HUES64 (cell line): ENCODE results near the gene KDM2B.

Experiments
- H3K27ac ChIP-seq: 2 replicates; pipeline ENCODE4 v1.7.0; 2013; ENCODE audit warnings: low read depth, low read length, inconsistent platforms
- H3K27me3 ChIP-seq: 2 replicates; pipeline ENCODE4 v1.6.1; 2013; ENCODE audit warnings: mild to moderate bottlenecking, low read length; ENCODE audit not compliant: insufficient read depth
- H3K36me3 ChIP-seq: 2 replicates; pipeline ENCODE4 v1.6.1; 2013; ENCODE audit warnings: mild to moderate bottlenecking, low read length; ENCODE audit not compliant: insufficient read depth
- H3K4me1 ChIP-seq: 2 replicates; pipeline ENCODE4 v1.6.1; 2013; ENCODE audit warnings: mild to moderate bottlenecking, low read length, moderate library complexity; ENCODE audit not compliant: insufficient read depth
- H3K4me3 ChIP-seq: 2 replicates; pipeline ENCODE4 v1.5.1; 2013; ENCODE audit warnings: mild to moderate bottlenecking, low read length, moderate library complexity
- H3K9ac ChIP-seq: 2 replicates; pipeline ENCODE4 v1.6.1; 2013; ENCODE audit warnings: mild to moderate bottlenecking, low read depth, low read length
- H3K9me3 ChIP-seq: 2 replicates; pipeline ENCODE4 v1.6.1; 2013; ENCODE audit warnings: low read depth, low read length; ENCODE audit not compliant: insufficient read depth
- WGBS: fragments of 150-250, 120-280 bp; methylation state at CpG from one replicate; pipeline ENCODE4 v1.1.7; 2013; ENCODE audit warnings: missing lambda C conversion rate; 5-methylcytosine and 5-hydroxymethylcytosine counted together

Gene KDM2B

DNA sequence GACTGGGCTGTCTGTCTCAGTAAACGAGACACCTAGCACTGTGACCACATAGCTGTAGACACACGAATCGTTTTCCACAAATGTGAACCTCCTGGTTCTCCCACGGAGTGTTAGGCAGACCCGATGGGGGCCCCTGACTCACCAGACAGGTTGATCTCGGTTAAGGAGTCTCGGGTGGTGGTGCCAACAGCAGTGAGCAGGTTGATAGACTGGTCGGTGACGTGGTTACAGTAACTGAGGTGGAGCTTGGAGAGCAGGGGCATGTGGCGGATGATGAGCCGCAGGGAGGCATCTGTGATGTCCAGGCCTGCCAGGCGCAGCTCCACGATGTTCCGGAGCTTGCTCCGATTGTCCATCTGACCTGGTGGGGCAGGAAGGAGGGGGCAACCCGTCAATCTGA, 141.1 kb downstream of the KDM2B start:
- Histone ChIP-seq H3K4me3 (no peak overlapping the region), H3K27ac (no peak overlapping the region), H3K36me3 (peaks cover 91% of the 10 kb centered on the region), H3K4me1 (no peaks in the 10 kb centered on the region), H3K9me3 (0 out of 2 replicates have a peak, but pooled peaks cover 6% of the 10 kb centered on the region), H3K27me3 (no peaks in the 10 kb centered on the region), H3K9ac (no peak overlapping the region)
- 96% methylated on average over 16 of the region's 16 CpGs for WGBS

GRCh38 chr12:121438905-121439304, 141.9 kb downstream of the KDM2B start:
- Histone ChIP-seq H3K36me3 (peaks cover 88% of the 10 kb centered on the region), H3K4me1 (no peaks in the 10 kb centered on the region), H3K9me3 (0 out of 2 replicates have a peak, but pooled peaks cover 6% of the 10 kb centered on the region), H3K4me3 (no peak overlapping the region), H3K27ac (no peak overlapping the region), H3K9ac (no peak overlapping the region), H3K27me3 (no peaks in the 10 kb centered on the region)
- 94% methylated on average over 12 of the region's 12 CpGs for WGBS

GRCh38 chr12:121436706-121437105, 144.1 kb downstream of the KDM2B start:
- Histone ChIP-seq H3K9ac (no peak overlapping the region), H3K4me1 (no peaks in the 10 kb centered on the region), H3K36me3 (peaks cover 94% of the 10 kb centered on the region), H3K27ac (no peak overlapping the region), H3K4me3 (no peak overlapping the region), H3K27me3 (no peaks in the 10 kb centered on the region), H3K9me3 (0 out of 2 replicates have a peak, but pooled peaks cover 6% of the 10 kb centered on the region)
- WGBS: 93% methylated on average over 2 of the region's 2 CpGs

DNA sequence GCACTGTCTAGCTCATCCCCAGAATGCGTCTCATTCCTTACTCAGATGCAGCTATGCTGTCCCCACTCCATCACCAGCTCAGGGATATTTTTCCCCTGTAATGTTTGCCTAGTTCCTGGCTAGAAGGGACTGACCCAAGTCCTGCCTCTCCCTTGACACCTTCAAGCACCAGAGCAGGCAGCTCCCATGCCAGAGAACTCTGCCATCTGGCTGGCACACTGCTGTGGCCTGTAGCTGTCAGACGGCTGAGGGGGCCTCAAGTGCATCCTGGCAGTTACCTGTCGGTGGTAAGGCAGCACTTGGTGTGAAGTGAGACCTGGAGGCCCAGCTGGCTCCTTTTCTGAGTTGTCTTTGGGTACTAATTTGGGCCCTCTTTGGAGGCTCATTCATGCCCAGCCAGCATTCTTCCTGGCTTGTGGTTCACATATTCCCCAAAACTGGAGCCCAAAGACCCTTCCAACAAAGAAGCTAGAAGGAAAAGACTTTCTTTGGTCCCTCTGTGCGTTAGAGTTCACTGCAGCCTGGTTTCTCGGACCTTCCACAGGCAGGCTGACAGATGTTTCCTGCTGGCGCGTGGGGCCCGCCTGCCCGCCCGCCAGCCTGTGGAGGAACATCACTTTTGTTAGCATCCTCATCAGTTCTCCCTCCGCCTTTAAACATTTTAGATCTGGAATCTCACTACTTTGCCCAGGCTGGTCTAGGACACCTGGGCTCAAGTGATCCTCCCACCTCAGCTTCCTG, 147.9 kb downstream of the KDM2B start:
- Histone ChIP-seq H3K27ac (no peak overlapping the region), H3K36me3 (peaks cover 95% of the 10 kb centered on the region), H3K9ac (no peak overlapping the region), H3K4me3 (no peak overlapping the region), H3K4me1 (no peaks in the 10 kb centered on the region), H3K27me3 (no peaks in the 10 kb centered on the region), H3K9me3 (0 out of 2 replicates have a peak, but pooled peaks cover 6% of the 10 kb centered on the region)
- WGBS: 96% methylated on average over 11 of the region's 11 CpGs

DNA sequence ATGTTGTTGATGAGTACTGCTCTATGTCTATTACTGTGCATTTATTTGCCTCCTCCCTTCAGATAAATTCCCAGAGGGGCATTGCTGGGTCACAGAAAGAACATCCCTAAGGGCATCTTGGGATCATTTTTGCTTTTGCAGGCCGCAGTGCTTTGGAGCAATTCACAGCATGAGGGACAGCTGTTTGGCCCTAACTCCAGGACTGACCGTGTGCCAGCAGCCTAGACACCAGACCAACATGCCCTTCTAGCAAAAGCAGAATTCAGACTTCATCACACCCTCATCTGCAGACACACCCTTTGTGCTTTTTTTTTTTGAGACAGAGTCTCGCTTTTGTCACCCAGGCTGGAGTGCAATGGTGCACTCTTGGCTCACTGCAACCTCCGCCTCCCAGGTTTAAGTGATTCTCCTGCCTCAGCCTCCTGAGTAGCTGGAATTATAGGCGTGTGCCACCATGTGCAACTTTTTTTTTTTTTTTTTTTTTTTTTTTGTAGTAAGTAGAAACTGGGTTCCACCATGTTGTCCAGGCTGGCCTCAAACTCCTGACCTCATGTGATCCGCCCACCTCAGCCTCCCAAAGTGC, 149.9 kb downstream of the KDM2B start:
- Histone ChIP-seq H3K27me3 (no peaks in the 10 kb centered on the region), H3K9ac (no peak overlapping the region), H3K27ac (no peak overlapping the region), H3K36me3 (peaks cover 97% of the 10 kb centered on the region), H3K9me3 (no peaks in the 10 kb centered on the region), H3K4me3 (no peak overlapping the region), H3K4me1 (no peaks in the 10 kb centered on the region)
- WGBS: 94% methylated on average over 5 of the region's 6 CpGs

- 97% methylated on average over 6 of the region's 6 CpGs for WGBS
- H3K9ac ChIP-seq: no peak overlapping the region
- H3K4me1 ChIP-seq: no peaks in the 10 kb centered on the region
- H3K27ac ChIP-seq: no peak overlapping the region
- peaks cover 98% of the 10 kb centered on the region for H3K36me3 ChIP-seq
- no peaks in the 10 kb centered on the region for H3K27me3 ChIP-seq
- no peaks in the 10 kb centered on the region for H3K9me3 ChIP-seq
- H3K4me3 ChIP-seq: no peak overlapping the region
These were observed 151.9 kb downstream of the KDM2B start for GRCh38 chr12:121428883-121429282.

DNA sequence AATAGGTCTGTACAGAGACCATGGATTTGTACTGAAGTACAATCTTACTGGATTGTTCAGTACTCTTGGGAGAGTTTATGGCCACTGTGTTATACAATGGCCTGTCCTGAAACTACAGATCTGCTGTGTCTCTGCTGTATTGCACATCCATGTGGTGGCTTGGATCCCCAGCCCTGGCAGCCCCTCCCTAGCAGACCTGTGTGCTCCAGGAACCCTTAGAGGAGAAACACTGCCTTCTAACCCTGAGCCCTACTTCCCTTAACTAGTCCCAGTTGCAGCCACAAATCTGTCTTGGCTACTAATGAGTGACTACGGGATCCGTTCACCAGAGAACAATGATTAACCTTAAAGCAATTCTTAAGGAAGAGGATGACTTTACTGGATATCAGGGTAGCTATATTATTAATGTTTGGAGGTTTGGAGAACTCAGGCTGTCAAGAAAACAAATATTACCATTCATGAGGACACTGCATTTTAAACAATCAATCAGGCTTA, 153.2 kb downstream of the KDM2B start:
- peaks cover 98% of the 10 kb centered on the region for H3K36me3 ChIP-seq
- WGBS: 100% methylated on average over 2 of the region's 2 CpGs
- H3K9ac ChIP-seq: no peak overlapping the region
- no peaks in the 10 kb centered on the region for H3K4me1 ChIP-seq
- no peak overlapping the region for H3K4me3 ChIP-seq
- H3K27ac ChIP-seq: no peak overlapping the region
- H3K9me3 ChIP-seq: no peaks in the 10 kb centered on the region
- H3K27me3 ChIP-seq: no peaks in the 10 kb centered on the region

- H3K4me3 ChIP-seq: no peak overlapping the region
- WGBS: 98% methylated on average over 1 of the region's 1 CpG
These were observed 156.2 kb downstream of the KDM2B start for GRCh38 chr12:121424624-121424975.

GRCh38 chr12:121423682-121424623, 156.9 kb downstream of the KDM2B start:
- Histone ChIP-seq H3K9ac (no peak overlapping the region), H3K27ac (no peak overlapping the region), H3K4me3 (no peak overlapping the region), H3K9me3 (no peaks in the 10 kb centered on the region), H3K4me1 (no peaks in the 10 kb centered on the region), H3K36me3 (peaks cover 98% of the 10 kb centered on the region), H3K27me3 (no peaks in the 10 kb centered on the region)
- WGBS: 95% methylated on average over 13 of the region's 13 CpGs

More at GRCh38 chr12:121424624-121424975, 156.2 kb downstream of the KDM2B start:
- Histone ChIP-seq H3K9me3 (no peaks in the 10 kb centered on the region), H3K27me3 (no peaks in the 10 kb centered on the region), H3K27ac (no peak overlapping the region), H3K36me3 (peaks cover 98% of the 10 kb centered on the region), H3K9ac (no peak overlapping the region), H3K4me1 (no peaks in the 10 kb centered on the region)

DNA sequence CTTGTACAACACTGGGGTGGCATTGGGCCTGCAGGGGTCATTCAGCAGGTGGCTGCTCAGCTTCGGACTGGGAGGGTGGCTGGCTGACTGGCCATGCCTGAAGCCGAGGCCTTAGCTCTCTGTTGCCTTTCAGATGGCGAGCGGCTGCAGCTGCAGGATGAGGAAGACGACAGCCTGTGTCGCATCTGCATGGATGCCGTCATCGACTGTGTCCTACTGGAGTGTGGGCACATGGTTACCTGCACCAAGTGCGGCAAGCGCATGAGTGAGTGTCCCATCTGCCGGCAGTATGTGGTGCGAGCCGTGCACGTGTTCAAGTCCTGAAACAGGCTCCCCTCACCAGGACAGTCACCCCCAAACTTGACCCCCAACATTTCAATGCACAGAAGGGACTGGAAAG, 157.6 kb downstream of the KDM2B start:
- Histone ChIP-seq H3K9me3 (no peaks in the 10 kb centered on the region), H3K27ac (no peak overlapping the region), H3K4me3 (no peak overlapping the region), H3K4me1 (no peaks in the 10 kb centered on the region), H3K36me3 (peaks cover 98% of the 10 kb centered on the region), H3K27me3 (no peaks in the 10 kb centered on the region), H3K9ac (no peak overlapping the region)
- 95% methylated on average over 14 of the region's 14 CpGs for WGBS

DNA sequence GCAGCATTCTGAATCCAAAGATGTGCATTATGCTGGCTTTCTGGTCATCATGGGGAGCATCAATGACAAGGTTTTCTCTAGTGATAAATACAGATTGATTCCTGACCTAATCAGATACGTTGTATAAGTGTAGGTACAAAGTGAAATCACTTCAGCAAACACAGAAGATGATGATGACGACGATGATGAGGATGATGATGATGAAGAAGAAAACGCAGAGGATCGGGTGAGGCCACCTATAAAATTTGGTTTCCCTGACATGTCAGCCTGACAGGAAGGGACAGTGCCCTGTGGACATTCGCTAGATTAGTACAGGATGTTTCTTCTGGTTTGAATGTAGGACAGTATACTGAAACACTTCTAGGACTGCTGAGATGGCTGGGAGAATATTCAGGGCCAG, 160.7 kb downstream of the KDM2B start:
- no peaks in the 10 kb centered on the region for H3K9me3 ChIP-seq
- H3K27ac ChIP-seq: no peak overlapping the region
- no peak overlapping the region for H3K4me3 ChIP-seq
- 93% methylated on average over 6 of the region's 6 CpGs for WGBS
- no peaks in the 10 kb centered on the region for H3K27me3 ChIP-seq
- H3K9ac ChIP-seq: no peak overlapping the region
- H3K4me1 ChIP-seq: no peaks in the 10 kb centered on the region
- peaks cover 97% of the 10 kb centered on the region for H3K36me3 ChIP-seq
